Suprapubic skin (tissue), 3 donors: ENCODE data around the gene B9D2.

Experiments used
- CTCF ChIP-seq, 2 donors: fragments of 200-600 bp in 1 of 2; fragments of 450-650 bp in 1 of 2; sonication (generic) in 1 of 2; IDR thresholded peaks; one replicate each; pipeline ENCODE4 v1.5.1; 2016 to 2019; ENCODE audit warnings: antibody characterized with exemption in 2 of 2, mild to moderate bottlenecking in 1 of 2, moderate library complexity in 1 of 2
- POLR2AphosphoS5 ChIP-seq, 3 donors: sonication (generic); formaldehyde crosslinking; IDR thresholded peaks; one replicate each; pipeline ENCODE4 v1.6.1; 2017; ENCODE audit warnings: antibody characterized with exemption in 3 of 3

GRCh38 chr19:41332468-41332867, 31.5 kb downstream of the B9D2 start:
- TF ChIP-seq CTCF (IDR thresholded peaks at IDR 0.05) (no peak), POLR2AphosphoS5 (IDR thresholded peaks at IDR 0.05) (no peak)
